Endothelial cell of umbilical vein (primary cell): ENCODE measurements around the gene ZP2. TPM values are rescaled to one million over a fixed set of nuclear protein-coding genes. Genes with fewer than 3 reads are reported as not detected.
"Not testable (repeated sequence)": the region's sequence is repeated elsewhere in the genome, so short reads cannot be mapped to it uniquely, and the experiment has no call there.

Source experiments
- BruUV-seq: library from RNA; stranded (reverse); fragments of 400-500 nt; replicated peaks from 2 replicates; lab custom pipeline; 2021; lab: Mats Ljungman, UMichigan
- CTCF ChIA-PET: fragments of 300-600, 350-600 bp; sonication (Branson Sonifier 250); formaldehyde crosslinking; loops from one replicate; lab custom pipeline; 2021; ENCODE audit warnings: antibody characterized with exemption, inconsistent platforms; lab: Charles Lee
- POLR2A ChIA-PET: fragments of 300-600, 350-600 bp; sonication (Branson Sonifier 250); formaldehyde crosslinking; loops from one replicate; lab custom pipeline; 2021; ENCODE audit warnings: antibody characterized with exemption, inconsistent platforms; lab: Charles Lee
- DNase-seq: peaks from one replicate; pipeline ENCODE4 v3.0.0-alpha.2; 2011; ENCODE audit warnings: low read depth, low spot score
- FAIRE-seq: peaks from 2 replicates; lab custom pipeline; 2011; peaks lifted over from hg19 to GRCh38; lab: Jason Lieb, UNC
- H2AFZ ChIP-seq: 2 replicates; pipeline ENCODE4 v1.6.0; 2012; ENCODE audit warnings: low read depth, low read length, control low read depth, inconsistent platforms
- H3K27ac ChIP-seq: 2 replicates; pipeline ENCODE4 v1.5.1; 2011; ENCODE audit warnings: low read depth, mild to moderate bottlenecking, control low read depth, low read length, moderate library complexity; ENCODE audit not compliant: insufficient read depth
- H3K27me3 ChIP-seq, 2 experiments: 2 replicates each; pipeline versions ENCODE4 v1.6.0 to v1.6.1; 2011; ENCODE audit warnings: low read length in 2 of 2, mixed read lengths in 1 of 2; ENCODE audit not compliant: control insufficient read depth in 2 of 2, insufficient read depth in 2 of 2
- H3K36me3 ChIP-seq, 2 experiments: 2 replicates in 1 of 2; 3 replicates in 1 of 2; pipeline ENCODE4 v1.5.1; 2011; ENCODE audit warnings: low read length in 2 of 2, mild to moderate bottlenecking in 1 of 2, moderate library complexity in 1 of 2; ENCODE audit not compliant: control insufficient read depth in 2 of 2, insufficient read depth in 2 of 2; ENCODE audit errors: extremely low read depth in 1 of 2
- H3K4me1 ChIP-seq: 3 replicates; pipeline ENCODE4 v1.5.1; 2011; ENCODE audit warnings: mild to moderate bottlenecking, low read length; ENCODE audit not compliant: control insufficient read depth, insufficient read depth; ENCODE audit errors: extremely low read depth
- H3K4me2 ChIP-seq: 2 replicates; pipeline ENCODE4 v1.6.1; 2011; ENCODE audit warnings: low read length, control low read depth, mixed read lengths; ENCODE audit not compliant: insufficient read depth
- H3K4me3 ChIP-seq, 3 experiments: fragments of 200-600 bp in 1 of 3; sonication (generic), shearing (Covaris generic) in 1 of 3; replicated peaks in 1 of 3; 2 replicates each; pipeline ENCODE4 v1.5.1; 2011 to 2016; ENCODE audit warnings: control low read depth in 3 of 3, low read length in 3 of 3, mild to moderate bottlenecking in 2 of 3, inconsistent platforms in 1 of 3, low read depth in 1 of 3, moderate library complexity in 1 of 3; ENCODE audit not compliant: insufficient read depth in 1 of 3
- H3K79me2 ChIP-seq: 2 replicates; pipeline ENCODE4 v1.6.0; 2012; ENCODE audit warnings: low read length, inconsistent platforms; ENCODE audit not compliant: control insufficient read depth, insufficient read depth
- H3K9ac ChIP-seq: replicated peaks from 2 replicates; pipeline ENCODE3; 2011; ENCODE audit warnings: low read length, control low read depth; ENCODE audit not compliant: insufficient read depth; ENCODE audit errors: extremely low read depth
- H3K9me1 ChIP-seq: replicated peaks from 3 replicates; pipeline ENCODE4 v1.6.0; 2011; ENCODE audit warnings: mild to moderate bottlenecking, low read length; ENCODE audit not compliant: control insufficient read depth, insufficient read depth; ENCODE audit errors: extremely low read depth
- H3K9me3 ChIP-seq: replicated peaks from 2 replicates; pipeline ENCODE4 v1.5.1; 2012; ENCODE audit warnings: low read length, inconsistent platforms; ENCODE audit not compliant: control insufficient read depth, insufficient read depth
- H4K20me1 ChIP-seq: replicated peaks from 2 replicates; pipeline ENCODE3; 2011; ENCODE audit warnings: mild to moderate bottlenecking, low read length; ENCODE audit not compliant: control insufficient read depth, insufficient read depth; ENCODE audit errors: extremely low read depth
- CTCF ChIP-seq, 2 donors: IDR thresholded peaks; 1 replicate in 1 of 2; 2 replicates in 1 of 2; pipeline ENCODE4 v1.5.1; 2011; ENCODE audit warnings: low read length in 2 of 2, mild to moderate bottlenecking in 2 of 2, moderate library complexity in 2 of 2, control low read depth in 1 of 2, inconsistent platforms in 1 of 2, low read depth in 1 of 2; ENCODE audit not compliant: insufficient read depth in 1 of 2; ENCODE audit errors: extremely low read depth in 1 of 2
- EZH2 ChIP-seq: IDR thresholded peaks from 2 replicates; pipeline ENCODE4 v1.6.1; 2012; ENCODE audit warnings: borderline replicate concordance, low read depth, mild to moderate bottlenecking, moderate library complexity, low read length, inconsistent platforms; ENCODE audit not compliant: severe bottlenecking
- FOS ChIP-seq: IDR thresholded peaks from 2 replicates; pipeline ENCODE4 v1.6.1; 2011; ENCODE audit warnings: mild to moderate bottlenecking, low read length, moderate library complexity, borderline replicate concordance; ENCODE audit not compliant: insufficient read depth
- GATA2 ChIP-seq: IDR thresholded peaks from 2 replicates; pipeline ENCODE4 v1.7.0; 2011; ENCODE audit warnings: low read depth, mild to moderate bottlenecking, moderate library complexity, mixed read lengths, low read length; ENCODE audit not compliant: insufficient read length, insufficient read depth
- JUN ChIP-seq: IDR thresholded peaks from 2 replicates; pipeline ENCODE4 v1.6.1; 2011; ENCODE audit warnings: borderline replicate concordance, low read depth; ENCODE audit not compliant: insufficient read length, insufficient read depth
- MYC ChIP-seq: IDR thresholded peaks from one replicate; pipeline ENCODE4 v1.6.1; 2011; ENCODE audit warnings: mild to moderate bottlenecking, low read depth, low read length
- POLR2A ChIP-seq: IDR thresholded peaks from 2 replicates; pipeline ENCODE4 v1.6.1; 2012; ENCODE audit warnings: low read depth, mild to moderate bottlenecking, control low read depth, low read length
- POLR2AphosphoS5 ChIP-seq: IDR thresholded peaks from 2 replicates; pipeline ENCODE4 v1.6.1; 2012; ENCODE audit warnings: low read depth, mild to moderate bottlenecking, control low read depth, low read length, moderate library complexity; ENCODE audit not compliant: insufficient read depth
- dilution Hi-C: fragments of 300-500 bp; cut with MboI; formaldehyde crosslinking; loops from one replicate; pipeline ENCODE4 v1.15.0; 2019; ENCODE audit warnings: low sequenced_read_pairs; ENCODE audit not compliant: extremely low pct_ligation_motif_present
- intact Hi-C: fragments of 100-400 bp; cut with micrococcal nuclease; formaldehyde crosslinking; loops from one replicate; pipeline ENCODE4 v1.10.0; 2022
- polyA plus RNA-seq, 4 experiments: library from polyadenylated mRNA; depleted of rRNA in 3 of 4; stranded (reverse) in 3 of 4; unstranded in 1 of 4; fragments of >200 nt; gene quantifications; 2 replicates each; pipeline versions ENCODE4 v1.2.1 to v1.2.3, GENCODE V29; 2011 to 2012; ENCODE audit warnings: missing spikeins in 1 of 4
- total RNA-seq: library from RNA; stranded (reverse); gene quantifications from 2 replicates; pipeline ENCODE4 v1.2.3, GENCODE V29; 2021
- TF ChIP-seq, protein P1 (sequence below): IDR thresholded peaks from 2 replicates; pipeline ENCODE4 v1.6.1; 2011; ENCODE audit not compliant: insufficient read depth, insufficient read length

Gene ZP2
- total and polyA plus RNA-seq, 2 donors (not counting 3 experiments of a cell fraction or from before 2014, with no cell fraction given), result not detected

DNA sequence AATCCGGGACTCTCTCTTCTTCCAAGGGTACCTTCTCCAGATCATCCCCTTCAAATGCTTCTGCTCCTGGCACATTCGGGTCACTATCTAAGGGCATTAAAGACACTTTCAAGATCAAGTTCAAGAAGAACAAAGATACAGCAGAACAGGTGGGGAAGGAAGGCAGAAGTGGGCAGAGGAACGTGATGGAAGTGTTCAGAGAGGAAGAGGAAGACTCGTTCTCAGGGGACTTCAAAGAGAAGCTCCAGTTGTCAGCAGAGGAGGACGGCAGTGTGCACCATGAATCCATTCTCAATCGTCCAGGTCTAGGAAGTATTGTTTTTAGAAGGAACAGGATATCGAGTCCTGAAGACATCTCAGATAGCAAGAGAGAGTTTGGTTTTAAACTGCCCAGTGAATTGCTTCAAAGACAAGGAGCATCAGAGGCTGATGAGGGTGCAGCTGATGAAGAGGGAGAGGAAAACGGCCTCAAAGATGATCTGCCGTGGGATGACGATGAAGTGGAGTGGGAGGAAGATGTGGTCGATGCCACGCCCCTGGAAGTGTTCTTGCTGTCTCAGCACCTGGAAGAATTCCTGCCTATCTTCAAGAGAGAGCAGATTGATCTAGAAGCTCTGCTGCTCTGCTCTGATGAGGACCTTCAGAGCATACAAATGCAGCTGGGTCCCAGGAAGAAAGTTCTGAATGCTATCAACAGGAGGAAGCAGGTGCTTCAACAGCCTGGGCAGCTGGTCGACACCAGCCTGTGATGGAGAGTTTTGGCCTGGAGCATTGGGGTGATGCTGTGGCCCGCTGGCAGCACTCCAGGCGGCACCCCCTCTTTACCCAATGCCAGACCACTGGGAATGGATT lies 38.9 kb upstream of the ZP2 start:
- FAIRE-seq (no peak), DNase-seq (no peak)
- Histone ChIP-seq H3K36me3 (no peaks in the 10 kb centered on the region), H3K4me3 (no peak overlapping the region), H3K27ac (no peak overlapping the region), H4K20me1 (no peaks in the 10 kb centered on the region), H3K4me1 (no peaks in the 10 kb centered on the region), H2AFZ (no peak overlapping the region), H3K27me3 (peaks cover 0 to 4% of the 10 kb centered on the region in 2 experiments), H3K9ac (no peak overlapping the region), H3K4me2 (no peak overlapping the region), H3K9me3 (no peaks in the 10 kb centered on the region), H3K9me1 (no peaks in the 10 kb centered on the region), H3K79me2 (no peaks in the 10 kb centered on the region)
- BruUV-seq, result no TSS peak
- intact Hi-C loops (no loop called here), dilution Hi-C loops (no loop called here)
- POLR2A ChIA-PET, result no interaction called here
- TF ChIP-seq JUN (no peak), GATA2 (no peak), MYC (no peak), EZH2 (no peak), POLR2AphosphoS5 (no peak), FOS (no peak), POLR2A (no peak), CTCF (IDR thresholded peaks at IDR 0.05; ENCODE audit: extremely low read depth in 1 of 2, insufficient read depth in 1 of 2, low read depth in 1 of 2, low read length in 2 of 2) (no peak)
- TF ChIP-seq, protein P1, sequence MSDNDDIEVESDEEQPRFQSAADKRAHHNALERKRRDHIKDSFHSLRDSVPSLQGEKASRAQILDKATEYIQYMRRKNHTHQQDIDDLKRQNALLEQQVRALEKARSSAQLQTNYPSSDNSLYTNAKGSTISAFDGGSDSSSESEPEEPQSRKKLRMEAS, result no peak
- CTCF ChIA-PET, result no interaction called here

GRCh38 chr16:21248179-21248578 lies 36.8 kb upstream of the ZP2 start:
- BruUV-seq, H3K9ac ChIP-seq, FAIRE-seq, H3K36me3 ChIP-seq, POLR2A ChIA-PET, H3K4me2 ChIP-seq, dilution Hi-C loops, H3K9me3 ChIP-seq, H3K4me3 ChIP-seq, H4K20me1 ChIP-seq, H2AFZ ChIP-seq, H3K9me1 ChIP-seq, H3K4me1 ChIP-seq, H3K27ac ChIP-seq, intact Hi-C loops, DNase-seq, H3K27me3 ChIP-seq, H3K79me2 ChIP-seq: not testable (repeated sequence)
- CTCF ChIA-PET, result interaction anchor here (0.7 kb wide), 1 partner anchor 18 kb away, joined by 3 read pairs; no protein-coding TSS in a partner anchor
